Stimulated activated CD8-positive, alpha-beta memory T cell treated with anti-CD3 and anti-CD28 coated beads, Interleukin-7, amount 100 ng/mL, for 1 hour (primary cell): ENCODE data around the gene PCBP2.
A peak's percentile ranks its signal among the peaks of the same experiment; 100 is the strongest.

Experiments
- DNase-seq, 2 donors: peaks; one replicate each; pipeline ENCODE4 v3.0.0-alpha.2; 2020; ENCODE audit warnings: low read depth in 2 of 2

Gene PCBP2

DNA sequence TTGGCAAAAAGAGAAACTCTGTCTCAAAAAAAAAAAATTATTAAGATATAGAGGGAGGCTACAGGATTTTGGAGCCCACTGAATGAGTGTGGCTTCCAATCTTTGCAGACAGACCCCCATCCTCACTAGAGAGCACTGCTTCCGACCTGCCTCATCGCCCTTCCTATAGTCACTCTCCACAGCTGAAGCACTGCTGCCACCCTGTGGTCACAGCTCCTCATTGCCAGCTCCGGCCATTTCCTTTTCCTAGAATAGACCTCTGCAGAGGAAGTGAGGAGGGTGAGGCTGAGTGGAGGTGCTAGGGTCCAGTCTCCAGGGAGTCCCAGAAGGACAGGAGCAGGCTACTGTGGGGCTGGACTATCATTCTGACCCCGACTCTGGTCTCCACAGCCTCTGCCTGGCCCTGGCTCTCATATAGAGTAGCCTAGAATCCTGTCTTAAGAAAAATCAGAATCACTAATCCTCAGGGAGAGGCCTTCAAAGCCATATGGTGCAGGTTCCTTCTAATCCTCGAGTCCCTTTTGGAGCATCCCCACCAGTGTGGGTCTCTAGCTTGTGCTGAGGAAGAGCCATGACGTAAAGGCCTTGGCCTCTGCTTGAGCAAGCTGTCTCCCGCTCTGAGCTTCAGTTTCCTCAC is 56.8 kb downstream of the PCBP2 start:
- DNase-seq = peak; percentile 58 to 66

DNA sequence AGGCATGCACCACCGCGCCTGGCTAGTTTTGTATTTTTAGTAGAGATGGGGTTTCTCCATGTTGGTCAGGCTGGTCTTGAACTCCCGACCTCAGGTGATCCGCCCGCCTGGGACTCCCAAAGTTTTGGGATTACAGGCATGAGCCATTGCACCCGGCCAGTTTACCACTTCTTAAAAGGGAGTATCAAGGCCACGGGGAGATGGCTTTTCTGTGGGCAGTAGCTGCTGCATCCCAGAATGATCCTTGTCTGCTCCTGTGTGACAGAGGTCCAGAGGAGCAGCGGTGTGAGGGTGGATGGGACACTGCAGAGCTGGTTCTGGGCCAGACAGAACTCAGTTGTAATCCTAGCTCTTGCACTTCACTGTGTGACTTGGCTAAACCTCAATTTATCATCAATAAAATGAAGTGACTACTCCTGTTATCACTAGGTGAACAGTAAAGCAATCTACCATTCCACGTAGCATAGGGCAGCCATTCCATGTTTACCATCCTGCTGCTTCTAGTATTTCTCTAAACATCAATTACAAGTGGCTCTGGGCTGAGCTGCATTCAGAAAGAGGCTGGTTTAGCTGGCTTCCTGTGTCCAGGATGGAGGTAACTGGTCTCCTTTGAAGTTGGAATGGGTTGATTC is 58.4 kb downstream of the PCBP2 start:
- DNase-seq = no peak

GRCh38 chr12:53513712-53514410 is 62.0 kb downstream of the PCBP2 start:
- DNase-seq = no peak

- no peak for DNase-seq
These were observed 62.9 kb downstream of the PCBP2 start for GRCh38 chr12:53514628-53515290.

DNA sequence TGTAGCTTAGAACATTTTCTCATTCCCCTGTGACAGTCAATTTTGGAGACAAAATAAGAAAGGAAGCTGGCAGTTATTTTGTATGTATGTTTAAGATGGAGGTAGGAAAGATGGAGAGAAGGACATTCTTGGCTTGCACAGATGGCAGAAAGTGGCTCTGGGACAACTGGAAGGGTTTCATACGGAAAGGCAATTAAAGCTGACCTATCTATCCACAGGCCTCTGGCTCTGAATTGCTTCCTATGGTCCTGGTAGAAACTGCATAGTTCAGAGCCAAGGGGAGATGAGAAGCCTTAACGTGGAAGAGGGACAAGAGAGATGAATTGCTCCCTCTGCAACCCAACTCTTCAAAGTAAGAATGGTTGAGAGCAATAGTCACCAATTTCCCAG is 63.4 kb downstream of the PCBP2 start:
- no peak for DNase-seq

DNA sequence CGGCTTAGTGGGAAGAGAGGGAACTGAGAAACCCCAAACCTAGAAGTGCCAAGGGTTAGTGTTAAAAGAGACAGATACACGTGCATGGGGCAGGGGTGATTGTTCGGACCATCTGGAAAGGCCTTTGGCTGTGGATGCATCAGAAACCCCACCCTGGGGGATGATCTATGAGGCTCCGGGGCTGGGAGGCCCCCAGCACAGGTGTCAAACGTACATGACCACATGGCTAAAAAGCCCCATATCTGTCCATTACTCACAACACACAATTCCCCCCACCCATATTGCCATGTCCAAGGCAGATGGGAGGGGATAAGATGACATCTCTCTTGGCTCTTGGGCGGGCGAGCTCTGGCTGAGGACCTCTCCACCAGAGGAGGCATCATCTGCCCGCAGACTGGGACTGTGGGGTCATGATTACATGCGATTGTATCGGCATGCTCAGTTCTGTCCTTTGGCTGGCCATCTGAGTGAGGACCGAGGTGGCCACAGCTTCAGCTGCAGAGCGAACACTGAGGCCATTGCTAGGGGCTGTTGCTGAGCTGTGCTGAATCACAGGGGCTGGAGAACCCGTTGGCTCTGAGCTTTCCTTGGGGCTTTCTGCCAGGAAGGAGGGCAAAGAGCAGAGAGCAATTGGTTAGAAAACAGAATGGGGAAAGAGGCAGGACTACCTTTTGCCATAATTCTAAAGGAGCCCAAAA is 65.0 kb downstream of the PCBP2 start:
- no peak for DNase-seq

DNA sequence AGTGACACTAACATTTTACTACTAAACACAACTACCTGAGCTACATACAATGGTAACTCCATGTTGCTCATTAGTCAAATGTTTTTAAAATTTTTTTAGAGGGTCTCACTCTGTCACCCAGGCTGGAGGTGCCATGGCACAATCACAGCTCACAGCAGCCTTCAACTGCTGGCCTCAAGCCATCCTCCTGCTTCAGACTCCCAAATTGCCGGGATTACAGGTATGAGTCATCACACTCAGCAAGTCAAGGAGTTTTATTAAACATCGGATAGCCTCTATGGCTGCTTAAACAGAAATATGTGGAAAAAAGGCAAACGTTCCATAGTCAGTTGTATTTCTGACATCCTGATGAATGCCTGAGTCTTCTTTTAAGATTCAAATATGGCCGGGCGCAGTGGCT is 66.5 kb downstream of the PCBP2 start:
- DNase-seq = no peak

- DNase-seq = no peak
These were observed 71.2 kb downstream of the PCBP2 start for GRCh38 chr12:53523131-53523530.

DNA sequence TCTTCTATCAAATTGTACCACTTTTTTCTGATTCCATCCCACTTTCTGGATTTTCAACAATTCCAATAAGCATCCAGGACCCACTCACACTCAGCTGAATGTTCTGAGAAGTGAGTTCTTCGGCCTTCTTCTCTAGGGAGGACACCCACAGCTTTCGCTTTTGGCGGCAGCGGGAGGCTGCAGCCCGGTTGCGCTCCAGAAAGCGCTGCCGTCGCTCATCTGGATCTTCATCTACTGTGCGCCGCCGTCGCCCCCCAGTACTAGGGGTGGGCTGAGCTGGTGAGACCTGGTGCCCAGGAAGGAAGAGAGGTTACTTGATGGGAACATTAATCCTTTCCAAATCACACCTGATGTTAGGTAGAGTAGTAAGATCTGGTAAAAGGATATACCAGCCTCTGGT is 72.6 kb downstream of the PCBP2 start:
- no peak for DNase-seq

DNA sequence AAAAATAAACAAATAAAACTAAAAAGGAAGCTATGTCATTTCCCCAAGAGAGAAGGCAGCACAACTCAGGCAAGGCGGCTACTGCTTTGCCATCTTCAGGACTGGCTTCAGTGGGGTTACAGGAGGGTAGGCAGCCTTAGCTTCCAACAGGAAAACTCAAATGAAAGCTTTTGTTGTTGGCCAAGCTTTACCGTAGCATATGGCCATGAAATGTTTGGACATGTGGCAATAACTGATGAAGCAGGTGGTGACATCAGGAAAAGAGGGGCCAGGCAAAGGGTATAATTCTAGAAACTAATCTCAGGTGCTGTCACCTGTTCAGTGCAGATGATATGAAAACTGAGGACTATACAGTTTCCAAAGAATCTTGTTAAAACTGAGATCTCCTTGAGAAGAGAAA is 78.2 kb downstream of the PCBP2 start:
- DNase-seq = no peak
